ENCODE results near the gene WDR6.

GRCh38 chr3:49022688-49023171 lies 15.5 kb downstream of the WDR6 start:
- TF ChIP-seq POLR2A (IDR thresholded peaks at IDR 0.05; ENCODE audit: low read depth, low read length) (no peak; the same call in 1 of the 2 replicates), POLR2AphosphoS5 (IDR thresholded peaks at IDR 0.05; ENCODE audit: low read depth, low read length) (no peak; the same call in 1 of the 2 replicates), SPI1 (IDR thresholded peaks at IDR 0.05; ENCODE audit: low read depth, low read length) (no peak)
